NAMALWA (cell line): ENCODE measurements around the gene RSPH10B.
"Not testable (repeated sequence)": the region's sequence is repeated elsewhere in the genome, so short reads cannot be mapped to it uniquely, and the experiment has no call there.

ENCODE experiments used
- DNase-seq: peaks from one replicate; pipeline ENCODE4 v3.0.0-alpha.2; 2015; ENCODE audit warnings: low spot score

RSPH10B gene

GRCh38 chr7:5970347-5970911 is at the start of gene RSPH10B:
Gene RSPH10B, minus strand, starts transcription at chr7:5970689. Its CDS starts 3,573 bp downstream, at chr7:5967116.
- not testable (repeated sequence) for DNase-seq

GRCh38 chr7:6016653-6016966 is 46.1 kb upstream of the RSPH10B start:
- DNase-seq = no peak

GRCh38 chr7:6015917-6016652 is 45.6 kb upstream of the RSPH10B start:
- peak; percentile 58 for DNase-seq

GRCh38 chr7:6012355-6013104 is 42.0 kb upstream of the RSPH10B start:
- DNase-seq = no peak

GRCh38 chr7:6011541-6011940 is 41.1 kb upstream of the RSPH10B start:
- DNase-seq = no peak

GRCh38 chr7:6010370-6010769 is 39.9 kb upstream of the RSPH10B start:
- DNase-seq = not testable (repeated sequence)

GRCh38 chr7:6008668-6009611 is 38.5 kb upstream of the RSPH10B start, which contains the start of the genes AIMP2 and PMS2:
Gene AIMP2, plus strand, starts transcription at chr7:6009272. Its CDS starts 92 bp downstream, at chr7:6009364.
Gene PMS2, minus strand, starts transcription at chr7:6009049. Its CDS starts 30 bp downstream, at chr7:6009019.
- peak; percentile 100 for DNase-seq

- peak; percentile 57 for DNase-seq
Observed at GRCh38 chr7:6007835-6008590, 37.5 kb upstream of the RSPH10B start.

- no peak for DNase-seq
Observed at GRCh38 chr7:6007386-6007785, 36.9 kb upstream of the RSPH10B start.

GRCh38 chr7:5997210-5997808 is 26.8 kb upstream of the RSPH10B start:
- DNase-seq = peak; percentile 86

GRCh38 chr7:5987061-5987460 is 16.6 kb upstream of the RSPH10B start:
- not testable (repeated sequence) for DNase-seq

GRCh38 chr7:5979680-5980314 is 9.3 kb upstream of the RSPH10B start:
- DNase-seq = not testable (repeated sequence)

- not testable (repeated sequence) for DNase-seq
Observed at GRCh38 chr7:5973580-5973979, 3.1 kb upstream of the RSPH10B start.

GRCh38 chr7:5963810-5964209 is 6.7 kb downstream of the RSPH10B start:
- not testable (repeated sequence) for DNase-seq

- DNase-seq = not testable (repeated sequence)
Observed at GRCh38 chr7:5963205-5963604, 7.3 kb downstream of the RSPH10B start.

- DNase-seq = not testable (repeated sequence)
Observed at GRCh38 chr7:5934945-5935450, 35.5 kb downstream of the RSPH10B start.

- not testable (repeated sequence) for DNase-seq
Observed at GRCh38 chr7:5931905-5932644, 38.4 kb downstream of the RSPH10B start.

- DNase-seq = not testable (repeated sequence)
Observed at GRCh38 chr7:5931250-5931649, 39.2 kb downstream of the RSPH10B start.

GRCh38 chr7:5930290-5930689 is 40.2 kb downstream of the RSPH10B start:
- not testable (repeated sequence) for DNase-seq
